ENCODE measurements around the gene TMPRSS12. TPM values are rescaled to one million over a fixed set of nuclear protein-coding genes. Genes with fewer than 3 reads are reported as not detected.
"Not testable (repeated sequence)": the region's sequence is repeated elsewhere in the genome, so short reads cannot be mapped to it uniquely, and the experiment has no call there.

TMPRSS12 gene
- total and polyA plus RNA-seq, 3 donors from 2014 or later, result 6.8 to 65.6 (median 8.9) TPM

- H3K4me1 ChIP-seq, result no peaks in the 10 kb centered on the region
- no peak overlapping the region for H3K27ac ChIP-seq
- no peaks in the 10 kb centered on the region for H3K36me3 ChIP-seq (ENCODE audit: low read depth, missing control alignments)
- TF ChIP-seq CTCF (IDR thresholded peaks at IDR 0.05), result no peak
- TF ChIP-seq POLR2A (IDR thresholded peaks at IDR 0.05), result no peak
- 84 to 87% methylated on average over 3 of the region's 3 CpGs for WGBS, 2 donors
- no peak overlapping the region for H3K4me3 ChIP-seq
- H3K9me3 ChIP-seq, result no peaks in the 10 kb centered on the region
- DNase-seq, result no peak
- intact Hi-C loops (cut with DNase I; ENCODE audit: low total_unique reads), result no loop called here
- H3K27me3 ChIP-seq, result no peaks in the 10 kb centered on the region
Measured at GRCh38 chr12:50887191-50887590, 44.5 kb downstream of the TMPRSS12 start.

GRCh38 chr12:50888666-50889065 is 45.9 kb downstream of the TMPRSS12 start:
- H3K27ac ChIP-seq, result no peak overlapping the region
- DNase-seq, result no peak
- no peaks in the 10 kb centered on the region for H3K4me1 ChIP-seq
- WGBS, 2 donors, result 88 to 90% methylated on average over 2 of the region's 2 CpGs
- no peaks in the 10 kb centered on the region for H3K36me3 ChIP-seq (ENCODE audit: low read depth, missing control alignments)
- no peak overlapping the region for H3K4me3 ChIP-seq
- H3K9me3 ChIP-seq, result no peaks in the 10 kb centered on the region
- intact Hi-C loops (cut with DNase I; ENCODE audit: low total_unique reads), result no loop called here
- H3K27me3 ChIP-seq, result no peaks in the 10 kb centered on the region
- TF ChIP-seq POLR2A (IDR thresholded peaks at IDR 0.05) (no peak), CTCF (IDR thresholded peaks at IDR 0.05) (no peak)

- 56 to 67% methylated on average over 3 of the region's 3 CpGs for WGBS, 2 donors
- no peak for DNase-seq
- Histone ChIP-seq H3K4me3 (no peak overlapping the region), H3K36me3 (ENCODE audit: low read depth, missing control alignments) (no peaks in the 10 kb centered on the region), H3K4me1 (no peaks in the 10 kb centered on the region), H3K9me3 (no peaks in the 10 kb centered on the region), H3K27me3 (no peaks in the 10 kb centered on the region), H3K27ac (no peak overlapping the region)
- intact Hi-C loops (cut with DNase I; ENCODE audit: low total_unique reads), result no loop called here
- TF ChIP-seq POLR2A (IDR thresholded peaks at IDR 0.05), result no peak
- TF ChIP-seq CTCF (IDR thresholded peaks at IDR 0.05), result no peak
Measured at GRCh38 chr12:50894241-50894640, 51.5 kb downstream of the TMPRSS12 start.

- no peaks in the 10 kb centered on the region for H3K27me3 ChIP-seq
- TF ChIP-seq CTCF (IDR thresholded peaks at IDR 0.05) (no peak), POLR2A (IDR thresholded peaks at IDR 0.05) (no peak)
- H3K27ac ChIP-seq, result no peak overlapping the region
- no peaks in the 10 kb centered on the region for H3K36me3 ChIP-seq (ENCODE audit: low read depth, missing control alignments)
- intact Hi-C loops (cut with DNase I; ENCODE audit: low total_unique reads), result no loop called here
- H3K4me1 ChIP-seq, result no peaks in the 10 kb centered on the region
- no peaks in the 10 kb centered on the region for H3K9me3 ChIP-seq
- H3K4me3 ChIP-seq, result no peak overlapping the region
- no peak for DNase-seq
- 79 to 80% methylated on average over 2 to 4 of the region's 4 CpGs for WGBS, 2 donors
Measured at GRCh38 chr12:50901685-50902113, 59.0 kb downstream of the TMPRSS12 start.

GRCh38 chr12:50908479-50908878 is 65.8 kb downstream of the TMPRSS12 start:
- H3K36me3 ChIP-seq (ENCODE audit: low read depth, missing control alignments); DNase-seq; intact Hi-C loops (cut with DNase I; ENCODE audit: low total_unique reads); H3K27me3 ChIP-seq; H3K4me3 ChIP-seq; H3K4me1 ChIP-seq; H3K27ac ChIP-seq; H3K9me3 ChIP-seq: not testable (repeated sequence)
- 89 to 90% methylated on average over 4 to 5 of the region's 5 CpGs for WGBS, 2 donors

GRCh38 chr12:50912361-50912760 is 69.6 kb downstream of the TMPRSS12 start:
- H3K27me3 ChIP-seq; H3K36me3 ChIP-seq (ENCODE audit: low read depth, missing control alignments); intact Hi-C loops (cut with DNase I; ENCODE audit: low total_unique reads); DNase-seq; H3K9me3 ChIP-seq; H3K4me1 ChIP-seq; H3K4me3 ChIP-seq; H3K27ac ChIP-seq: not testable (repeated sequence)
- WGBS, 2 donors, result 80 to 87% methylated on average over 6 of the region's 6 CpGs
